Glomerular endothelial cell (primary cell): ENCODE data around the gene CD80. TPM values are rescaled to one million over a fixed set of nuclear protein-coding genes. Genes with fewer than 3 reads are reported as not detected.

Source experiments
- DNase-seq: peaks from one replicate; pipeline ENCODE4 v3.0.0-alpha.2; 2011; ENCODE audit warnings: low read depth, low spot score; ENCODE audit errors: extremely low read depth
- total RNA-seq: library from RNA; depleted of rRNA; stranded (reverse); fragments of >200 nt; gene quantifications from 2 replicates; pipeline ENCODE4 v1.2.3, GENCODE V29; 2015

Gene CD80
- total RNA-seq, 1 donor from 2014 or later, result not detected

DNA sequence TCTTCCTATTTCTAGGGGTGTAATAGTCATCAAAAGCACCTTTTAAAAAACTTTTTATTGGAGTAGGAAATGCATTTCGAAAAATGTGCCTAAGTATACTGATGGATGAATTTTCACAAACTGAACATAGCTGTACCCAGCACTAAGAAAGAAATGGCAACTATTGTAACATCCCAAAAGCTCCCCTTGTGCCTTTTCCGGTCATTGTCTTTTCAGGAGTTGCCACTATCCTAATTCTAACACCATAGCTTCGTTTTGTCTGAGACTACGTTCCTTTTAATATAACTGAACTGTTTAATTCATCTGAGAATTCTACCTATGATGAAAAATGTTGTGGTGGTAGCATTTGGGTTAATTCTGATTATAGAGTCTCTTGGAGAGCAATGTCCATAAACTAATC is 59.1 kb downstream of the CD80 start:
- DNase-seq, result no peak

DNA sequence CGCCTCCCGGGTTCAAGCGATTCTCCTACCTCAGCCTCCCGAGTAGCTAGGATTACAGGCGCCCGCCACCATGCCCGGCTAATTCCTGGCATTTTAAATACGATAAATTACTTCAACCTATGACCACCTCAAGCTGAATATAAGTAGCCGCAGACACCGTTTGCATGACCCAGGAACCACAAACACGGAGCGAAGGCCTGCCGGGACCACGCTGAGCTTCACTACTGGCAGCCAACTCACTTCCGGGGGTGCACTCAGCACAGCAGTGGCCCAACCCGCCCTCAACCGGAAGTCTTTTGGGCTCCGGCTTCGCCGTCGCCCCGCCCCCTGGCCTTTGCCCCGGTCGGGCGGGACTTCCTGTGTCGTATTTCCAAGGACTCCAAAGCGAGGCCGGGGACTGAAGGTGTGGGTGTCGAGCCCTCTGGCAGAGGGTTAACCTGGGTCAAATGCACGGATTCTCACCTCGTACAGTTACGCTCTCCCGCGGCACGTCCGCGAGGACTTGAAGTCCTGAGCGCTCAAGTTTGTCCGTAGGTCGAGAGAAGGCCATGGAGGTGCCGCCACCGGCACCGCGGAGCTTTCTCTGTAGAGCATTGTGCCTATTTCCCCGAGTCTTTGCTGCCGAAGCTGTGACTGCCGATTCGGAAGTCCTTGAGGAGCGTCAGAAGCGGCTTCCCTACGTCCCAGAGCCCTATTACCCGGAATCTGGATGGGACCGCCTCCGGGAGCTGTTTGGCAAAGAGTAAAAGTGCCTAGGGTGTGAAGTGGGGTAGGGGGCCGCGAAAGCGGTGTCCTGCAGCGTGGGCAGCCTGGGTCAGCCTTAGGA is 61.0 kb downstream of the CD80 start, which contains the start of gene TIMMDC1:
TIMMDC1 (plus strand) TSS at position 362 of the 826 bp plus-strand sequence; CDS start at position 549, 187 bp downstream.
- peak; percentile 68 for DNase-seq

DNA sequence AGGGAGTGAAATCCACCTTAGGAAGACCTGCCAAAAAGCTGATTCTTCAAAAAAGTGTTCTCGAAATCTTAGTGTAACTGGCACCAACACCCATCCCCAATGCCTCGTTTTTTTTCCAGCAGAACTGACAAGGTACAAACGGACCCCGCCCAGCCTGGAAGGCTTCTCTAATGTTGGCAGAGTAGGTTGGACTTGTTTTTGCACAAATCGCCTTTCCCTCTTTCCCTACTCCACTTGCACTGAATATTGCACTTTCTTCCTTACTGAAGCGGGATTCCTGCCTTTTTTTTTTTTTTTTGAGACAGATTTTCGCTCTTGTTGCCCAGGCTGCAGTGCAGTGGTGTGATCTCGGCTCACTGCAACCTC is 61.6 kb downstream of the CD80 start:
- DNase-seq, result no peak

DNA sequence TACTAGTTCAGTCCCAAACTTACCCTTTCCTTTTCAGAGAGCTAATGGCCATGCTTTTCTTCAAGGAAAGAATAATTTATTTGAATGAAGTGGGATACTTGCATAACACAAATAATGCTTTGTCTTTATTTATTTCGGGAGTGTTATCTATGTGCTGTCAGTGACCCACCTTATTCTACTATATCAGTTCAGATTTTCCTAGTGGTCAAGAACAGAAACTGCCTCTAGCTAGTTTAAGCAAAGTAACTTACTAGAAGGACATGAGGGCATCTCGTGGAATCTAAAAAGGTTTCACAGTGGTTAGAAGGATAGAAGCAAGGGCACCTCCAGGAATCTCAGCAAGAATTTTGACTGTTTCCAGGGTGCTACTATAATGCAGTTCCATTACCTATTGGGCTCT is 64.8 kb downstream of the CD80 start:
- DNase-seq, result no peak

DNA sequence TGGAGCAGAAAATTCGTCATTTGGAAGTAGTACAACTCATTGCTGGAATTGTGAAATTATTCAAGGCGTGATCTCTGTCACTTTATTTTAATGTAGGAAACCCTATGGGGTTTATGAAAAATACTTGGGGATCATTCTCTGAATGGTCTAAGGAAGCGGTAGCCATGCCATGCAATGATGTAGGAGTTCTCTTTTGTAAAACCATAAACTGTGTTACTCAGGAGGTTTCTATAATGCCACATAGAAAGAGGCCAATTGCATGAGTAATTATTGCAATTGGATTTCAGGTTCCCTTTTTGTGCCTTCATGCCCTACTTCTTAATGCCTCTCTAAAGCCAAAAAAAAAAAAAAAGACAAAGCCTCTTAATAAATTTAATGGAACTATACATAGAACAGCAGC is 66.6 kb downstream of the CD80 start:
- no peak for DNase-seq

DNA sequence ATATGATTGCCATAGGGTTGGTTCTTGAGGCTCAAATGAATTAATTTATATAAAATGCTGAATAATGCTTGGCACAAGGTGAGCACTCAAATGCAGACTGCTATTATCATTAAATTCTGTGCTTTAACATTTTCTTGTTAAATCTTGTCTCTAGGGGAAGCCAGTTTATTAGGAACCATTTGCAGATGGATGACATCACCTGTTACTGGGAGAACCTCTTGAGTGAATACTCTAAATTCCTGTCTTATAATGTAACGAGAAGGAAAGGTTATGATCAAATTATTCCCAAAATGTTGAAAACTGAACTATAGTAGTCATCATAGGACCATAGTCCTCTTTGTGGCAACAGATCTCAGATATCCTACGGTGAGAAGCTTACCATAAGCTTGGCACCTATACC is 67.3 kb downstream of the CD80 start:
- DNase-seq, result no peak

DNA sequence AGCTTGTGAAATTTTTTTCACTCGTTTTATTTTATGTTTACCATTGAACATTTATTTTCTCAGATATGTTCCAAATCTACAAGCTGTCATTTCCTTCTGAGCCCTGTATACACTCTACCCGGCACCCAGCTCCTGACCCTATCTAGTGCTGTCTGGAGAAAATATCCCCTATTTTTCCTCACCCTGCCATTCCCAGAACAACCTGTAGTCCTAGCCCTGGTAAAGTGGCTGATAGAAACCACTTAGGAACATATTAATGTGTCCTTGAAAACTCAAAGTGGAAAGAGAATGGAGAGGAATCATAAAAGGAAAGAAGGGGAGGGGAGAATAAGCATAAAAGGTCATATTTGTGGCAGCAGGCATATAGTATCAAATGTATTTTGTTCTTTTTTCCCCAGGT is 69.3 kb downstream of the CD80 start:
- no peak for DNase-seq

DNA sequence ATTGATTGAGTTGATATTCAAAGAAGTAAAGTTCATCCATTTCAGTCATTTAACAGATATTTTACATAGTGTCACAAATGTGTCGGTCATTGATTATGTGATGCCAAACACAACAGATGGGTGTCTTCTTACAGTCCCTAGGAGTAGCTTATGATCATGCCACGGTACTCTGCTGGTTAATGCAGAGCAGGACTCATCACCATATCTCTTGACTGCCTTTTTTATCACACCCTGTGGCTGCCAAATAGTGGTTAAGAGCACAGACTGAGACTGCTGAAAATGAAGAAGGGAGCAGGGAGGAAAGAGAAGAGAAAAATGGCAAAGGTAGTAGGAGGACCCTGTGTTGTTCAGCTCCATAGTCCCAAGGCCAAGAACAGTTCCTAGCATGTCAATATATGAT is 73.9 kb downstream of the CD80 start:
- no peak for DNase-seq

DNA sequence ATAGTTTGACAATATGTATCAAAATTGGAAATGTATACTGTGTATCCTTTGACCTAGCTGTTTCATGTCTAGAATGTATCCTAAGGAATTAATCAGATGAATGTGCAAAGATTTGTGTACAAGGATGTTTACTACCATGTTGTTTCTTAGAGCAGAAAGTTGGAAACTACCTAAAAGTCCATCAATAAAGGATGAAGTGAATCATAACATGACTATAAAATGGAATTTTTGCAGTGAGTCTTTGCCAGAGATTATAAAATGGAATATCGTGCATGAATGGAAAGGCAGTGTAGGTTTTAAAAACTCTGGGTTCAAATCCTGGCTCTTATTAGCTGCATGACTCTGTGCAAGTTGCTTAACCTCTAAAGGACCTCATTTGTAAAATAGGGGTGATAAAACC is 76.3 kb downstream of the CD80 start:
- DNase-seq, result no peak

DNA sequence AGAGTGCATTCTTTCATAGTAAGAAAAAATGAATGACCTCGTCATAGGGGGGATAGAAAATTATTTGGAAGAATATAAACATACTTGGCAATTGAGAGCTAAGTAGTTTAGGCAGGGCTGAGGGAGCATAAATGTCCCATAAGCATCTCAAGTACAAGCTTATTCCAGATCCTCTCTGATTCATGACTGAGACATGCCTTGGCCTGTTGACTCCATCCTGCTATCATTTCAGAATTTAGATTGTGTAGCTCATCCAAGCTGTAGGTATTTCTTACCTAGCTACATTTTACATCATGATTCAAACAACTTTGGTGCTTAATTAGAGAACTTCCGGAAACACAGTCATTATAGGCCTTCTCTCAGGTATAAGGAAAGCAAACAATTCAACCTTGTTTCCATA is 78.3 kb downstream of the CD80 start:
- no peak for DNase-seq

Other genes starting within 250 kb of the CD80 start
- gene TMEM39A, start 96.0 kb downstream of the CD80 start, total RNA-seq, result 28.9 and 31.9 TPM in 2 replicates
- 12.3 and 20.4 TPM in 2 replicates for gene POGLUT1, start 90.7 kb downstream of the CD80 start, total RNA-seq
- gene TIMMDC1, start 61.1 kb downstream of the CD80 start, total RNA-seq, result 36.3 and 50.1 TPM in 2 replicates
- gene ADPRH, start 19.9 kb upstream of the CD80 start, total RNA-seq, result 8.9 and 9.9 TPM in 2 replicates
- gene PLA1A, start 38.3 kb upstream of the CD80 start, total RNA-seq, result 2.8 and 7.8 TPM in 2 replicates
- 1.3 and 1.6 TPM in 2 replicates for gene POPDC2, start 101.0 kb upstream of the CD80 start, total RNA-seq
- 19.0 and 29.3 TPM in 2 replicates for gene COX17, start 117.8 kb upstream of the CD80 start, total RNA-seq
- 0.10 and 0.70 TPM in 2 replicates for gene CFAP91, start 143.4 kb upstream of the CD80 start, total RNA-seq
- not detected in 2 replicates for gene NR1I2, start 222.5 kb upstream of the CD80 start, total RNA-seq